HCT116 (cell line): Measurements from ENCODE around the gene THSD4. TPM values are rescaled to one million over a fixed set of nuclear protein-coding genes. Genes with fewer than 3 reads are reported as not detected.

Experiments used
- ATAC-seq: fragments of 200-7000 bp; cut with Tn5 transposase; 2 replicates; pipeline ENCODE4 v1.9.1; 2020; ENCODE audit warnings: mild to moderate bottlenecking, moderate library complexity
- BruUV-seq: library from RNA; stranded (reverse); fragments of 400-500 nt; replicated peaks from 2 replicates; lab custom pipeline; 2021; lab: Mats Ljungman, UMichigan
- CTCF ChIA-PET: fragments of 300-600 bp; sonication (Branson Sonifier 250); formaldehyde crosslinking; loops from one replicate; lab custom pipeline; 2021; ENCODE audit warnings: antibody characterized with exemption; lab: Charles Lee
- POLR2A ChIA-PET: fragments of 300-600, 350-600 bp; sonication (Branson Sonifier 250); formaldehyde crosslinking; loops from one replicate; lab custom pipeline; 2021; ENCODE audit warnings: antibody characterized with exemption; lab: Charles Lee
- RAD21 ChIA-PET, 2 experiments: fragments of 300-600 bp; sonication (Branson Sonifier 250); formaldehyde crosslinking; loops; one replicate each; lab custom pipeline; 2023; ENCODE audit warnings: low total read pairs in 2 of 2; ENCODE audit not compliant: uncharacterized antibody in 2 of 2, unreplicated experiment in 2 of 2, low non-redundant PET in 1 of 2; lab: Charles Lee
- DNase-seq: peaks from one replicate; pipeline ENCODE4 v3.0.0-alpha.2; 2010; ENCODE audit warnings: low read depth, low spot score
- H2AFZ ChIP-seq: fragments of 200-600 bp; shearing (Covaris generic), sonication (generic); 2 replicates; pipeline ENCODE4 v1.6.1; 2017; ENCODE audit warnings: low read depth, mixed run types, mixed read lengths, antibody characterized with exemption, low read length; ENCODE audit not compliant: poor library complexity, severe bottlenecking
- H3K27ac ChIP-seq: 2 replicates; pipeline ENCODE4 v1.5.1; 2012; ENCODE audit warnings: low read depth, low read length
- H3K27me3 ChIP-seq: fragments of 200-600 bp; sonication (generic); 2 replicates; pipeline ENCODE4 v1.6.1; 2016; ENCODE audit warnings: mixed run types, low read length, mixed read lengths; ENCODE audit not compliant: insufficient read depth
- H3K36me3 ChIP-seq, 2 experiments: fragments of 200-500 bp in 1 of 2; fragments of 200-600 bp in 1 of 2; sonication (Bioruptor generic) in 1 of 2; sonication (generic) in 1 of 2; 2 replicates each; pipeline versions ENCODE4 v1.5.1 to v1.6.1; 2014 to 2016; ENCODE audit warnings: low read length in 2 of 2, inconsistent platforms in 1 of 2, mixed read lengths in 1 of 2, mixed run types in 1 of 2; ENCODE audit not compliant: insufficient read depth in 2 of 2, control insufficient read depth in 1 of 2
- H3K4me1 ChIP-seq, 2 experiments: fragments of 200-600 bp in 1 of 2; sonication (generic) in 1 of 2; 2 replicates each; pipeline versions ENCODE4 v1.5.1 to v1.6.1; 2012 to 2017; ENCODE audit warnings: low read length in 2 of 2, inconsistent platforms in 1 of 2, mild to moderate bottlenecking in 1 of 2, mixed read lengths in 1 of 2, mixed run types in 1 of 2, moderate library complexity in 1 of 2; ENCODE audit not compliant: insufficient read depth in 2 of 2, control insufficient read depth in 1 of 2
- H3K4me2 ChIP-seq: fragments of 200-600 bp; sonication (generic); 2 replicates; pipeline ENCODE4 v1.6.1; 2017; ENCODE audit warnings: mixed run types, low read length, mixed read lengths
- H3K4me3 ChIP-seq, 2 experiments: fragments of 200-600 bp in 1 of 2; sonication (generic) in 1 of 2; replicated peaks in 1 of 2; 2 replicates each; pipeline ENCODE4 v1.5.1; 2011 to 2016; ENCODE audit warnings: low read length in 2 of 2, control low read depth in 1 of 2, low read depth in 1 of 2, mild to moderate bottlenecking in 1 of 2, mixed read lengths in 1 of 2, mixed run types in 1 of 2
- H3K79me2 ChIP-seq: fragments of 200-600 bp; sonication (generic); 2 replicates; pipeline ENCODE4 v1.6.1; 2017; ENCODE audit warnings: mild to moderate bottlenecking, mixed run types, low read length, moderate library complexity, mixed read lengths; ENCODE audit not compliant: insufficient read depth
- H3K9ac ChIP-seq: fragments of 200-600 bp; sonication (generic); 2 replicates; pipeline ENCODE4 v1.6.1; 2016; ENCODE audit warnings: low read length, mixed read lengths
- H3K9me2 ChIP-seq: fragments of 200-600 bp; sonication (generic), shearing (Covaris generic); 2 replicates; pipeline ENCODE4 v1.6.1; 2017; ENCODE audit warnings: mixed run types, mild to moderate bottlenecking, moderate library complexity; ENCODE audit not compliant: insufficient read depth
- H3K9me3 ChIP-seq, 2 experiments: fragments of 200-500 bp in 1 of 2; fragments of 200-600 bp in 1 of 2; sonication (Bioruptor generic) in 1 of 2; sonication (generic) in 1 of 2; 2 replicates each; pipeline ENCODE4 v1.6.1; 2014 to 2017; ENCODE audit warnings: low read length in 2 of 2, mixed read lengths in 2 of 2, inconsistent platforms in 1 of 2, low read depth in 1 of 2, mild to moderate bottlenecking in 1 of 2, mixed run types in 1 of 2, moderate library complexity in 1 of 2; ENCODE audit not compliant: control insufficient read depth in 1 of 2, insufficient read depth in 1 of 2
- H4K20me1 ChIP-seq: fragments of 200-600 bp; sonication (generic), shearing (Covaris generic); 2 replicates; pipeline ENCODE4 v1.6.1; 2017; ENCODE audit warnings: mixed run types, mild to moderate bottlenecking, moderate library complexity; ENCODE audit not compliant: insufficient read depth
- CBX3 ChIP-seq: IDR thresholded peaks from 2 replicates; pipeline ENCODE4 v1.6.1; 2012; ENCODE audit warnings: low read depth
- RAD21 ChIP-seq: IDR thresholded peaks from 2 replicates; pipeline ENCODE4 v1.6.1; 2012; ENCODE audit warnings: low read depth, mild to moderate bottlenecking
- SRF ChIP-seq: IDR thresholded peaks from 2 replicates; pipeline ENCODE4 v1.6.1; 2012; ENCODE audit warnings: low read depth
- ZNF274 ChIP-seq: fragments of 200-500 bp; sonication (Bioruptor generic); IDR thresholded peaks from 2 replicates; pipeline ENCODE4 v1.6.1; 2014; ENCODE audit warnings: mild to moderate bottlenecking, low read depth, low read length, inconsistent platforms
- intact Hi-C: fragments of 100-400 bp; cut with micrococcal nuclease; formaldehyde crosslinking; loops from 2 replicates; pipeline ENCODE4 v1.10.0; 2022
- total RNA-seq: library from RNA; stranded (reverse); gene quantifications from one replicate; pipeline ENCODE4 v1.2.1, GENCODE V29; 2021; ENCODE audit not compliant: unreplicated experiment
- TF ChIP-seq, protein P1 (sequence below), 3 experiments: fragments of 200-600 bp in 1 of 3; sonication (generic) in 1 of 3; IDR thresholded peaks in 2 of 3; conservative IDR thresholded peaks in 1 of 3; 2 replicates each; pipeline ENCODE4 v1.5.1; 2012 to 2017; ENCODE audit warnings: low read depth in 2 of 3, low read length in 2 of 3, antibody characterized with exemption in 1 of 3, borderline replicate concordance in 1 of 3, control low read depth in 1 of 3, mild to moderate bottlenecking in 1 of 3, mixed read lengths in 1 of 3, mixed run types in 1 of 3, moderate library complexity in 1 of 3; ENCODE audit not compliant: insufficient read depth in 1 of 3
- TF ChIP-seq, protein P2 (sequence below): IDR thresholded peaks from 2 replicates; pipeline ENCODE4 v1.6.1; 2011; ENCODE audit warnings: mild to moderate bottlenecking, low read length, moderate library complexity; ENCODE audit not compliant: insufficient replicate concordance; ENCODE audit errors: extremely low read depth

The THSD4 gene
- total RNA-seq, 1 experiment from 2014 or later: 30.5 TPM

DNA sequence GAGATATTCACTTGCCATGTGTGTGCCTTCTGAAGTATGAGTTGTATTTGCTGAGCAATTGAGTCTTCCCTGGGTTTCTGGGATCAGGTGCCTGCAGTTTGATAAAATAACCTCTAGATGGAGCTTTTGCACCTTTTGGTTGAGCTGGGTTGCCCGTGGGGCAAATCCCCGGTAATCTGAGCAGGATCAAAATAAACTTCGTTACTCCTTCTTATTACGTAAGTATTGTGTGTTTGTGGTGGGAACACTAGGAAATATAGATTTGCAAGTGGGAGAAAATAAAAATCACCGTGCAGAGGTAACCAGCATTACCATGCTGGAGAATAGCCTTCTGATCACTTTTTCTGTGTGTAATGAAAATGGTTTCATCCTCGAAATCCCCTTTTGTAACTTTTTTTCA, 417.7 kb downstream of the THSD4 start:
- no TSS peak for BruUV-seq
- CTCF ChIA-PET: interaction anchor here (1.2 kb wide), 2 partner anchors 211 to 219 kb away, joined by 3 to 4 read pairs; no protein-coding TSS in a partner anchor
- Histone ChIP-seq H3K4me2 (no peak overlapping the region), H3K79me2 (no peaks in the 10 kb centered on the region), H3K27ac (no peak overlapping the region), H2AFZ (no peak overlapping the region), H3K9me2 (no peaks in the 10 kb centered on the region), H3K27me3 (no peaks in the 10 kb centered on the region), H3K9me3 (0 out of 4 replicates have a peak, but pooled peaks cover 0 to 3% of the 10 kb centered on the region in 2 experiments), H3K9ac (no peak overlapping the region), H4K20me1 (no peaks in the 10 kb centered on the region), H3K4me1 (no peaks in the 10 kb centered on the region), H3K4me3 (no peak overlapping the region), H3K36me3 (no peaks in the 10 kb centered on the region)
- ATAC-seq: 0 out of 2 replicates have a peak, but pooled peaks have one; percentile 46
- POLR2A ChIA-PET: no interaction called here
- TF ChIP-seq, protein P1, sequence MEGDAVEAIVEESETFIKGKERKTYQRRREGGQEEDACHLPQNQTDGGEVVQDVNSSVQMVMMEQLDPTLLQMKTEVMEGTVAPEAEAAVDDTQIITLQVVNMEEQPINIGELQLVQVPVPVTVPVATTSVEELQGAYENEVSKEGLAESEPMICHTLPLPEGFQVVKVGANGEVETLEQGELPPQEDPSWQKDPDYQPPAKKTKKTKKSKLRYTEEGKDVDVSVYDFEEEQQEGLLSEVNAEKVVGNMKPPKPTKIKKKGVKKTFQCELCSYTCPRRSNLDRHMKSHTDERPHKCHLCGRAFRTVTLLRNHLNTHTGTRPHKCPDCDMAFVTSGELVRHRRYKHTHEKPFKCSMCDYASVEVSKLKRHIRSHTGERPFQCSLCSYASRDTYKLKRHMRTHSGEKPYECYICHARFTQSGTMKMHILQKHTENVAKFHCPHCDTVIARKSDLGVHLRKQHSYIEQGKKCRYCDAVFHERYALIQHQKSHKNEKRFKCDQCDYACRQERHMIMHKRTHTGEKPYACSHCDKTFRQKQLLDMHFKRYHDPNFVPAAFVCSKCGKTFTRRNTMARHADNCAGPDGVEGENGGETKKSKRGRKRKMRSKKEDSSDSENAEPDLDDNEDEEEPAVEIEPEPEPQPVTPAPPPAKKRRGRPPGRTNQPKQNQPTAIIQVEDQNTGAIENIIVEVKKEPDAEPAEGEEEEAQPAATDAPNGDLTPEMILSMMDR (IDR thresholded peaks at IDR 0.05 in 2 of 3, conservative IDR thresholded peaks at IDR 0.05 in 1 of 3; ENCODE audit: borderline replicate concordance in 1 of 3, insufficient read depth in 1 of 3, low read depth in 2 of 3, low read length in 2 of 3): peak; percentile 35 to 80 (median 67); a peak in 5 of 6 replicates
- TF ChIP-seq RAD21 (peak; percentile 52), SRF (no peak), ZNF274 (no peak), CBX3 (no peak)
- TF ChIP-seq, protein P2, sequence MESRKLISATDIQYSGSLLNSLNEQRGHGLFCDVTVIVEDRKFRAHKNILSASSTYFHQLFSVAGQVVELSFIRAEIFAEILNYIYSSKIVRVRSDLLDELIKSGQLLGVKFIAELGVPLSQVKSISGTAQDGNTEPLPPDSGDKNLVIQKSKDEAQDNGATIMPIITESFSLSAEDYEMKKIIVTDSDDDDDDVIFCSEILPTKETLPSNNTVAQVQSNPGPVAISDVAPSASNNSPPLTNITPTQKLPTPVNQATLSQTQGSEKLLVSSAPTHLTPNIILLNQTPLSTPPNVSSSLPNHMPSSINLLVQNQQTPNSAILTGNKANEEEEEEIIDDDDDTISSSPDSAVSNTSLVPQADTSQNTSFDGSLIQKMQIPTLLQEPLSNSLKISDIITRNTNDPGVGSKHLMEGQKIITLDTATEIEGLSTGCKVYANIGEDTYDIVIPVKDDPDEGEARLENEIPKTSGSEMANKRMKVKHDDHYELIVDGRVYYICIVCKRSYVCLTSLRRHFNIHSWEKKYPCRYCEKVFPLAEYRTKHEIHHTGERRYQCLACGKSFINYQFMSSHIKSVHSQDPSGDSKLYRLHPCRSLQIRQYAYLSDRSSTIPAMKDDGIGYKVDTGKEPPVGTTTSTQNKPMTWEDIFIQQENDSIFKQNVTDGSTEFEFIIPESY: no peak
- RAD21 ChIA-PET: no interaction called here
- DNase-seq: peak; percentile 10
- intact Hi-C loops: no loop called here
